Heart left ventricle (tissue), 13 donors: Measurements from ENCODE around the gene SAP30L.

Experiments
- POLR2A ChIP-seq, 2 donors: fragments of 450-650 bp; IDR thresholded peaks; one replicate each; pipeline ENCODE4 v1.6.1; 2017; ENCODE audit warnings: antibody characterized with exemption in 2 of 2, mild to moderate bottlenecking in 2 of 2, moderate library complexity in 2 of 2
- TF ChIP-seq, protein P1 (sequence below), 12 donors: fragments of 200-600 bp; sonication (generic) in 4 of 12; IDR thresholded peaks; one replicate each; pipeline versions ENCODE4 v1.5.0 to v1.8.0; 2018 to 2022; ENCODE audit warnings: antibody characterized with exemption in 12 of 12, mild to moderate bottlenecking in 5 of 12
- donor health status: ischemic (EF 13 %, LVEDD 7.1; RV severe dilation, severe dysfunction).
- donor health status: DM: no; HTN: yes; CAD: no.
- donor health status: DM: no; HTN: no; CAD: no.
- donor health status: ischemic (EF 25% LVEDD 6.9; RV normal size, moderate dysfunction).
- donor health status: ischemic (EF 25% LVEDD 5.7; RV mildly dilated, moderate dysfunction).
- donor health status: ischemic (EF 35%, LVEDD 5.7; RV mildly dilated, moderate dysfunction).
- donor health status: nonischemic (EF 11% LVEDD 7.7; RV severe dilation, severe dysfunction).
- donor health status: DM: yes; HTN: yes; CAD: no.
- donor health status: PGD.
- donor health status: ischemic (EF 29% LVEDD 5.4; RV normal size, mild dysfunction).
- donor health status: nonischemic (EF 23%, LVEDD 6.1; RV moderate dilation, normal function).

DNA sequence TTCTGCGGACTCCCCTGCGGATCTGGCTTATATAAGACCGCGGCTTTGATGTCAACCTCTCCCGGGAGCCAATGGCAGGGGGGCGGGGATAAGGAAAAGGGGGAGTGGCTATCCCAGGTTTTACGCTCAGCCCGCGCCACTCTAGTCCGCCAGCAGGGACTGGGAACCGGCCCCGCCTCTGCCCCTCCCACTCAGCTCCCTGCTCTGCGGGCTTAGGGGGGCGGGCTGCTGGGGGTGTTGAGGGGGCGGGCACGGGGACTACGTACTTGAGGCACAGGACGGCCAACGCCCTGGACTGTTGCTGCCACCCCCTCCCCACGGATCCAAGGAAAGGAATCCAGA is 32.4 kb downstream of the SAP30L start, which contains the start of gene HAND1:
- TF ChIP-seq, protein P1, sequence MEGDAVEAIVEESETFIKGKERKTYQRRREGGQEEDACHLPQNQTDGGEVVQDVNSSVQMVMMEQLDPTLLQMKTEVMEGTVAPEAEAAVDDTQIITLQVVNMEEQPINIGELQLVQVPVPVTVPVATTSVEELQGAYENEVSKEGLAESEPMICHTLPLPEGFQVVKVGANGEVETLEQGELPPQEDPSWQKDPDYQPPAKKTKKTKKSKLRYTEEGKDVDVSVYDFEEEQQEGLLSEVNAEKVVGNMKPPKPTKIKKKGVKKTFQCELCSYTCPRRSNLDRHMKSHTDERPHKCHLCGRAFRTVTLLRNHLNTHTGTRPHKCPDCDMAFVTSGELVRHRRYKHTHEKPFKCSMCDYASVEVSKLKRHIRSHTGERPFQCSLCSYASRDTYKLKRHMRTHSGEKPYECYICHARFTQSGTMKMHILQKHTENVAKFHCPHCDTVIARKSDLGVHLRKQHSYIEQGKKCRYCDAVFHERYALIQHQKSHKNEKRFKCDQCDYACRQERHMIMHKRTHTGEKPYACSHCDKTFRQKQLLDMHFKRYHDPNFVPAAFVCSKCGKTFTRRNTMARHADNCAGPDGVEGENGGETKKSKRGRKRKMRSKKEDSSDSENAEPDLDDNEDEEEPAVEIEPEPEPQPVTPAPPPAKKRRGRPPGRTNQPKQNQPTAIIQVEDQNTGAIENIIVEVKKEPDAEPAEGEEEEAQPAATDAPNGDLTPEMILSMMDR (IDR thresholded peaks at IDR 0.05): peak in 2 of 12 donors; percentile 4 to 14
- no peak for TF ChIP-seq POLR2A (IDR thresholded peaks at IDR 0.05)
